Neural crest cell (in vitro differentiated cells): ENCODE results near the gene PANX1. TPM values are rescaled to one million over a fixed set of nuclear protein-coding genes. Genes with fewer than 3 reads are reported as not detected.

ENCODE experiments used
- DNase-seq: peaks from one replicate; pipeline ENCODE4 v3.0.0; 2021; ENCODE audit warnings: low read depth, mixed read lengths, low spot score
- H3K27ac Mint-ChIP-seq: one replicate; pipeline ENCODE4 v1.8.0; 2021; ENCODE audit warnings: mild to moderate bottlenecking, mixed read lengths; ENCODE audit not compliant: unreplicated experiment
- H3K27me3 Mint-ChIP-seq: 2 replicates; pipeline ENCODE4 v1.8.0; 2021; ENCODE audit warnings: low read depth, mild to moderate bottlenecking, mixed read lengths
- H3K36me3 Mint-ChIP-seq: 2 replicates; pipeline ENCODE4 v1.8.0; 2021; ENCODE audit warnings: low read depth, mild to moderate bottlenecking, mixed read lengths
- H3K4me1 Mint-ChIP-seq: 2 replicates; pipeline ENCODE4 v1.8.0; 2021; ENCODE audit warnings: mixed read lengths
- H3K4me3 Mint-ChIP-seq: one replicate; pipeline ENCODE4 v1.8.0; 2021; ENCODE audit warnings: mild to moderate bottlenecking, mixed read lengths
- H3K9me3 Mint-ChIP-seq: 2 replicates; pipeline ENCODE4 v1.8.0; 2021; ENCODE audit warnings: mixed read lengths
- total RNA-seq: library from RNA; stranded (reverse); gene quantifications from 2 replicates; pipeline ENCODE4 v1.2.1, GENCODE V29; 2021
- TF ChIP-seq, protein P1 (sequence below): fragments of 200-600 bp; sonication (generic); conservative IDR thresholded peaks from 2 replicates; pipeline ENCODE4 v1.5.0; 2021; ENCODE audit warnings: antibody characterized with exemption, mild to moderate bottlenecking

PANX1 gene
- total RNA-seq, 1 donor from 2014 or later, result 43.1 TPM

DNA sequence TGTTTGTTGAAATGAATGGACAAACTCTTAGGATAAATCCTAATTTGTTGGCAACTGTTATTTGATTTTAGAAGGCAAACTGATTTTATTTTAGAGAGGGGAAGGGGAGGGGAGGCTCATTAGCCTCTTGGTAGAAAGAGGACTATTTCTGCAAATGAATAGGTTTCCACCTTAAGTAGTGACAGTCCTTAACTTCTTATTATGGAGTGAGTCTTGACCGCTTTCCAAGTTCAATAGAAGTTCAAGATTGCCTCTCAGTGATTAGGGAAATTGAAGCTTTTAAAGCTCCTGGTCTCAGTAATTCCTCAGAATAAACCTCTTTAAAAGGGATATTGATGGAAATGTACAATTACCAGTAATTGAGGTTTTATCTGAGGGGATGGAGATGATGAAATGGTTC, 55.7 kb downstream of the PANX1 start:
- TF ChIP-seq, protein P1, sequence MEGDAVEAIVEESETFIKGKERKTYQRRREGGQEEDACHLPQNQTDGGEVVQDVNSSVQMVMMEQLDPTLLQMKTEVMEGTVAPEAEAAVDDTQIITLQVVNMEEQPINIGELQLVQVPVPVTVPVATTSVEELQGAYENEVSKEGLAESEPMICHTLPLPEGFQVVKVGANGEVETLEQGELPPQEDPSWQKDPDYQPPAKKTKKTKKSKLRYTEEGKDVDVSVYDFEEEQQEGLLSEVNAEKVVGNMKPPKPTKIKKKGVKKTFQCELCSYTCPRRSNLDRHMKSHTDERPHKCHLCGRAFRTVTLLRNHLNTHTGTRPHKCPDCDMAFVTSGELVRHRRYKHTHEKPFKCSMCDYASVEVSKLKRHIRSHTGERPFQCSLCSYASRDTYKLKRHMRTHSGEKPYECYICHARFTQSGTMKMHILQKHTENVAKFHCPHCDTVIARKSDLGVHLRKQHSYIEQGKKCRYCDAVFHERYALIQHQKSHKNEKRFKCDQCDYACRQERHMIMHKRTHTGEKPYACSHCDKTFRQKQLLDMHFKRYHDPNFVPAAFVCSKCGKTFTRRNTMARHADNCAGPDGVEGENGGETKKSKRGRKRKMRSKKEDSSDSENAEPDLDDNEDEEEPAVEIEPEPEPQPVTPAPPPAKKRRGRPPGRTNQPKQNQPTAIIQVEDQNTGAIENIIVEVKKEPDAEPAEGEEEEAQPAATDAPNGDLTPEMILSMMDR, result no peak
- H3K4me1 Mint-ChIP-seq, result peaks cover 8% of the 10 kb centered on the region
- no peak overlapping the region for H3K27ac Mint-ChIP-seq
- DNase-seq, result no peak
- peaks cover 34% of the 10 kb centered on the region for H3K36me3 Mint-ChIP-seq
- H3K4me3 Mint-ChIP-seq, result no peak overlapping the region
- H3K27me3 Mint-ChIP-seq, result no peaks in the 10 kb centered on the region
- H3K9me3 Mint-ChIP-seq, result peaks cover 5% of the 10 kb centered on the region

DNA sequence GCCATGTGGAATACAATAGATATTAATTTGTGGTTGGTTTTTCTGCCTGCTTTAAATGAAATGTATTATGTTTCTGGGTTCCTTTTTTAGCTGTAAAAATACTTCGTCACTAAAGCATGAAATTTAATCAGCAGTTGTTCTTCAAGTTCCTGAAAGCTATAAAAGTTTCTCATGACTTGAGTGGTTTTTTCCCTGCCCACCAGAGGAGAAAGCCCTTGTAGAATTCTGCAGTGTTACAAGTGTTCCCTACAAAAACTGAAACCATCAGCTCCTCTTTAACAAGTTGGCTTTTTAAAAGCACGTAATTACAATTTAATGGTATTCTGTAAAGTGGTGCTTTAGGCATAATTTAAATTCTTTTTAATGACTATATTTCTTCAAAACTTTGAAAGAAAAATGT, 56.2 kb downstream of the PANX1 start:
- Mint-ChIP-seq H3K4me3 (no peak overlapping the region), H3K27me3 (no peaks in the 10 kb centered on the region), H3K9me3 (peaks cover 5% of the 10 kb centered on the region), H3K36me3 (peaks cover 30% of the 10 kb centered on the region), H3K4me1 (peaks cover 8% of the 10 kb centered on the region), H3K27ac (no peak overlapping the region)
- TF ChIP-seq, protein P1, result no peak
- DNase-seq, result no peak

DNA sequence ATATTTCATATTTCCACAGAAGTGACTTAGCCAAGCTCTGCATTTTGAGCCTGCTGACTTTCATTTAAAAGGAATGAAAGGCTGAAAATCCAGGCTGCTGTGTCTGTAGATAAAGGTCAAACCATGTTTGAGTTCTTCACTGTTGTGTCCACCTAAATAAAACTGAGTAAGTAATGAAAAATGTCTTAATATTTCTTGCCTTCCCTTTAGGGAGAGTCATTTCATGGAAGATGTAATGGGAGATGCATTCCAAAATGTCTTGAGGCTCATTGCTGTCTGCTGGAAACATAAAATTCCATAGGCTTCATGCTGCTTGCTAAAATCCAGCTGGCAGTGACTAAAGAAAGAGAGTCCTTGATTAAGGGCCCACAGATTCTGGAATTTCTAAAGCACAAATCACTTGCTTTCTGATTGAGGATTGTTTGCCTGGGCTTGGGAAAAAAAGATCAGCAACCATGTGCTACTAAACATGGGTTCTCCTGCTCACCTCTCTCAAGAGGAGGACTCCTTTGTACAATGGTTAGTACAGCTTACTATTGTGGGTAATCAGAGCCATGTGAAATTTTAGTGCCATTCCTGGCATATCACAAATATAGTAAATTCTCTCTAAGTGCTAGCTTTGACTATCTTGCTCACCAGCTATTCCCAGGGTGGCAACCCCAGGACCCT, 56.9 kb downstream of the PANX1 start:
- DNase-seq, result no peak
- Mint-ChIP-seq H3K27ac (no peak overlapping the region), H3K27me3 (no peaks in the 10 kb centered on the region), H3K4me1 (peaks cover 8% of the 10 kb centered on the region), H3K36me3 (peaks cover 28% of the 10 kb centered on the region), H3K9me3 (peaks cover 5% of the 10 kb centered on the region), H3K4me3 (no peak overlapping the region)
- TF ChIP-seq, protein P1, result no peak

DNA sequence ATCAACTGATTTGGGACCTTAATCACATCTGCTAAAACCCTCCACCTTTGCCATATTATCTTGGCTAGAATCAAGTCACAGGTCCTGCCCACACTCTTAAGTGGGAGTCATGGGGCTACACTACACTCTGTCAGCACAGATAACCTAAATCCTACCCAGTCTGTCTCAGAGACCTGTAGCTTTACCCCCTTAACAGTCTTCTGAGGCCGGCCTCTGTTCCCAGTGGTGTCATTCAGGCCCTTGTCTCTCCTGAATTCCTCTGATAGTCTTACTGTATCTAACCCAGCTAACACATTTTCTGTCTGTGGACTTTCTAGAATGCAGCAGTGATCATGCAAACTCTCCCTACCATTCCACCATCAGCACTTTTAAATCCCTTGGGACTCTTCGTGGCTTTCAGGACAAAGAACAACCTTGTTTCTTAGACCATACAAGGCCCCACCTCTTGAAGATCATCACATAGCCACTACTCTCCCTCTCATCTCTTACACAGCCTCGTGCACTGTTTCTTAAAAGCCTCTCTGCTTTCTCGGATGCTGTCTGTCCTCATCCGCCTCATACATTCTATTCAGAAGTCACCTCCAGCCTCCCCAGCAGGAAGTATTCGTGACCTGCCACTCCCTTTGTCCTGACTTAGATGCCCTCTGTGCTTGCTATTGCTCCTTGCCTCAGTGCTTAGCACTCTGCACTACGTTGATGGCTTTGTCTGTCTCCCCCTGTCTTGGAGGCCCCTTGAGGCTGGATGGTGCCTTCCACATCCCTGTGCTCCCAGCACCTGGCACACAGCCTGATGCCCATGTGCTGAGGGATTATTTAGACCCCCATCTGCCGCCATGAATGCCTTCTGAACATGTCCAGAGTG, 57.9 kb downstream of the PANX1 start:
- no peak for DNase-seq
- TF ChIP-seq, protein P1, result no peak
- Mint-ChIP-seq H3K4me3 (no peak overlapping the region), H3K27ac (no peak overlapping the region), H3K36me3 (peaks cover 21% of the 10 kb centered on the region), H3K27me3 (no peaks in the 10 kb centered on the region), H3K9me3 (peaks cover 5% of the 10 kb centered on the region), H3K4me1 (peaks cover 4% of the 10 kb centered on the region)

DNA sequence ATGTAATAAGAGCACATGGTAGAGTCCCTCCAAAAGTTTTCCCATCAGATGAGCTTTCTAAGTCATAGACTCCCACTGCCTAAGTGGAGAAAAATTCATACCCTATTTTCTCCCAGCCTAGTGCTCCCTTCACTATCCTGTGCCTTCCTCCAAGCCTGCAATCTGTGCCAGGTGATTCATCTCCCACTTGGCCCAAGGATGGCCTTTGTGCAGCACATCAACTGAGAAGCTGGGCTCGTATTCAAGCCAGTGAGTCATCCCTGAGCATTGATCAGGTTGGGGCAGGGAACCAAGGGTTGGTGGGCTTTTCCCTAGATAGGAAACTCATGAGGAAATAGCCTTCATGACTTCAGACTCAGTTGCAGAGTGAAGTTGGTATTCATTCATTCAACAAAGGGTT, 64.6 kb downstream of the PANX1 start:
- TF ChIP-seq, protein P1, result no peak
- H3K36me3 Mint-ChIP-seq, result peaks cover 3% of the 10 kb centered on the region
- H3K27me3 Mint-ChIP-seq, result no peaks in the 10 kb centered on the region
- no peak overlapping the region for H3K4me3 Mint-ChIP-seq
- no peak for DNase-seq
- H3K27ac Mint-ChIP-seq, result no peak overlapping the region
- no peaks in the 10 kb centered on the region for H3K4me1 Mint-ChIP-seq
- H3K9me3 Mint-ChIP-seq, result peaks cover 3% of the 10 kb centered on the region
